Omental fat pad (tissue), 4 donors: Measurements from ENCODE around the gene MYO16. TPM values are rescaled to one million over a fixed set of nuclear protein-coding genes. Genes with fewer than 3 reads are reported as not detected.

ENCODE experiments used
- ATAC-seq: fragments of 150-250 bp; one replicate; pipeline ENCODE4 v1.9.1; 2016; ENCODE audit warnings: mild to moderate bottlenecking, moderate library complexity; ENCODE audit not compliant: low FRiP score
- DNase-seq: peaks from one replicate; pipeline ENCODE4 v3.0.0-alpha.2; 2019; ENCODE audit warnings: low spot score
- total RNA-seq, 4 donors: library from RNA; depleted of rRNA; stranded (reverse); fragments of >200 nt; gene quantifications; one replicate each; pipeline ENCODE4 v1.1.0, GENCODE V29; 2016
- TF ChIP-seq, protein P1 (sequence below), 3 donors: fragments of 450-650 bp; IDR thresholded peaks; one replicate each; pipeline ENCODE4 v1.5.1; 2016 to 2017; ENCODE audit warnings: antibody characterized with exemption in 3 of 3, mild to moderate bottlenecking in 3 of 3, moderate library complexity in 2 of 3

The MYO16 gene
- total RNA-seq, 4 donors from 2014 or later: 0.48 to 1.9 (median 0.93) TPM; not detected in 1

DNA sequence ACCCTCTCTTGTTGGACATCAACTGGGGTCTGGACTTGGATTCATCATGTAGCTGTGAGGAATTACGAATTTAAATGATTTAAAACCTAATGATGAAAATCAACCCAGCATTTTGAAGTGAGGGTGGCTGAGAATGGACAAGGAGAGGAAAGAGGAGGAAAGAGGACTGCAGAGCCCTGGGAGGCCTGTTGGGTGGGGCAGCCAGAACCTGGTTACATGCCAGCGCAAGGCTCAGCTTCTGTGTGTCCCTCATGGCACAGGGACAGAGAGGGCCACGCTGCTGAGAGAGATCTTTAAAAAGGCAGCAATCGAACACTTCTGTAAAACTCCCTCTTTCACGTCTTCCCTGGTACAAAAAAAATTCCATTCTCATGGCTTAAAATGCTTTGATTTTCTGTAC, 292.7 kb downstream of the MYO16 start:
- DNase-seq: no peak
- TF ChIP-seq, protein P1, sequence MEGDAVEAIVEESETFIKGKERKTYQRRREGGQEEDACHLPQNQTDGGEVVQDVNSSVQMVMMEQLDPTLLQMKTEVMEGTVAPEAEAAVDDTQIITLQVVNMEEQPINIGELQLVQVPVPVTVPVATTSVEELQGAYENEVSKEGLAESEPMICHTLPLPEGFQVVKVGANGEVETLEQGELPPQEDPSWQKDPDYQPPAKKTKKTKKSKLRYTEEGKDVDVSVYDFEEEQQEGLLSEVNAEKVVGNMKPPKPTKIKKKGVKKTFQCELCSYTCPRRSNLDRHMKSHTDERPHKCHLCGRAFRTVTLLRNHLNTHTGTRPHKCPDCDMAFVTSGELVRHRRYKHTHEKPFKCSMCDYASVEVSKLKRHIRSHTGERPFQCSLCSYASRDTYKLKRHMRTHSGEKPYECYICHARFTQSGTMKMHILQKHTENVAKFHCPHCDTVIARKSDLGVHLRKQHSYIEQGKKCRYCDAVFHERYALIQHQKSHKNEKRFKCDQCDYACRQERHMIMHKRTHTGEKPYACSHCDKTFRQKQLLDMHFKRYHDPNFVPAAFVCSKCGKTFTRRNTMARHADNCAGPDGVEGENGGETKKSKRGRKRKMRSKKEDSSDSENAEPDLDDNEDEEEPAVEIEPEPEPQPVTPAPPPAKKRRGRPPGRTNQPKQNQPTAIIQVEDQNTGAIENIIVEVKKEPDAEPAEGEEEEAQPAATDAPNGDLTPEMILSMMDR (IDR thresholded peaks at IDR 0.05): no peak
- no peak for ATAC-seq

DNA sequence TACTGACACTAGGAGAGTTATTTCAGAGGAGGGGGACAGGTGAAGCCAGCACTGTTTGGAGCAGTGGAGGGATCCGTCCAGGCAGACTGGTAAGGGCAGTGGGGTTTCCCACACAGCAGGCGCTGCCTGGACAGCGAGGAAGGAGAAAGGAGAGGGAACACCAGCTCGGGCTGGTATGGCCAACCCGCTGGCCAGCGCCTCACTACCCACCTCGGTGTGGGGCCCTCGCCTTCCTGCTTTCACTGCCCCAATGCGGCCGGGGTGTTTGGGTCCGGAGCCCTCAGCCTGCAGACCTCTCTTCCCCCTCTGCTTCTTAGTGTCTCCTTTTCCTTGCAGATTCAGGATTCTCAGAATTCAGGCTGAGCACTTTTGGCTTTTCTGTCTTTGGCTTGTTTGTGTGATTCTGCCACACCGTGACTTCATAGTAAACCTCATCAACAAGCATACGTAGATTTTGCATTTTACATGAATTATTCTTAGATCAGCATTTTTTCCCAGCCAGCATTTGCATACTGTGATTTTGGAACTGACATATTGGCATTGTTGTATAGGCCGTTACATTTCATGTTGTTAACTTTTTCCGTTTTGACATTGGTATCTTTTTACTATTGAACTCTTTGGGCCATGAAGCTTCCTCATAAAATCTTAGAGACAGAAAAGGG, 294.1 kb downstream of the MYO16 start:
- TF ChIP-seq, protein P1 (IDR thresholded peaks at IDR 0.05): no peak
- ATAC-seq (no peak), DNase-seq (no peak)

DNA sequence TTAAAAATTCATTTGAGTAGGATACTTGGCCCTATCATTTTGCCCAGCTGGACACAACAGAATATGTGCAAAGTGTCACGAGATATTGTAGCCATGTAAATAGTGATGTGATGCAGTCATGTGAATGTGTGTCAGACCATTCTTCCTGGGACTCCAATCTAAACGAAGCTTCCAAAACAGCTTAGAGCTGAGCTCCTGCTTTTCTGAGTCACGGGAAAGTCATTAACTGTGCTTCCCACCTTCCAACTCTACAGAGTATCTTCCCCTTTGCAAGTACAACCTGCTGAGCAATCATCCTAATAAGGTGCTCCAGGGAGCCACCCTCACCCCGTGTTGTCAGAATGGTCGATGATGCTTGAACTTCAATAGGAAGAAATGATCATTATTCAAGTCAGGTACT, 294.7 kb downstream of the MYO16 start:
- ATAC-seq: no peak
- TF ChIP-seq, protein P1 (IDR thresholded peaks at IDR 0.05): no peak
- no peak for DNase-seq

DNA sequence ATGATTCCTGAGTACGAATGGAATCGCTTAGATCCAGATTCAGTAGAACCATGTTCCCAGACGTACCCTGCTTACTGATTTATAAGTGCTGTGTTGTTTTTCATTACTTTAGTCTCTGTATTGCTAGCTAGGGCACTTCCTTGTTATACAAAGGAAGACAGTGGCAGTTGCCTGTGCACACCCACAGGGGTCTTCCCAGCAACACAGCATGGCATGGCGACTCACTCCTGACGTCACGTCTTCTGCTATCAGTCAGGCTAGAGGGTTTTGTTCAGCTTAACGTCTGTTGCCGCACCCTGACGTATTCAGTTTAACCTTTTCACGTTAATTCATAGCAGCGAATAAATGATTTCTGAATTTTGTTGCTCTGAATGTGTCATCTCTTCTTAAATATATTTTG, 295.1 kb downstream of the MYO16 start:
- ATAC-seq (no peak), DNase-seq (no peak)
- TF ChIP-seq, protein P1 (IDR thresholded peaks at IDR 0.05): no peak

DNA sequence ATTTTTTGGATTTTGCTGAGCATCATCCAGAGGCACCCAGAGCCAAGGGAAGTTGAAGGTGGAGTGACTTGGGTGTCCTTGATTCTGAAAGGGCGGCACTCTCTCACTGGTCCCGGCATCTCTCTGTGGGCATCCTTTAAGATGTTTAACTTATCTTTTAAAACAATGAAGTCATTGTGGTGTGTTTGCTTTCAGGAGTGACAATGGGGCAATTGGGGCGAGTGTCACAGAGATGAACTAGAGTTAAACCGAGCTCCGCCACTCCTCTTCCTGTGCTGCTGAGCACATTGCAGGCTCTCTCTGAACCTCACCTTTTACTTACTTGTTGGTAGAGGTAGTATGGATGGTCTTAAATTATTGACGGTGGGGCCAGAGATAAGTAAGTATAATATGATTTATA, 295.7 kb downstream of the MYO16 start:
- no peak for DNase-seq
- ATAC-seq: no peak
- TF ChIP-seq, protein P1 (IDR thresholded peaks at IDR 0.05): no peak

DNA sequence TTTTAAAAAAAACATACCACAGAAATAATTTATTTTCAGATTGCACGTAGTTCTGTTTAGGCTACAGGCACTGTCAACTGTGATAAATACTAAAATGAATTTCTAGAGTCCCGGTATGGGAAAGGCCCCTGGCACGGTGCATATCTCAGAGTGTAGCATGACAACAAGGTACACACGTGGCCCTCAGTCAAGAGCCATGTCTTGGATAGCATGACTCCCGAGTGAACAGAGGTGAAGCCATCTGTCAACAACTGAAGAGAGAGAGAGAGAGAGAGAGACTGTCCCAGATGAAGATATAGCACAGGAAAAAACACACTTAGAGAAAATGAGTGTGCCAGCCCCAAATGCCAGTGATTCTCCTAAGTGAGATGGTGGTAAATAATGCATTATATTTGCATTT, 297.5 kb downstream of the MYO16 start:
- TF ChIP-seq, protein P1 (IDR thresholded peaks at IDR 0.05): no peak
- no peak for ATAC-seq
- DNase-seq: no peak

DNA sequence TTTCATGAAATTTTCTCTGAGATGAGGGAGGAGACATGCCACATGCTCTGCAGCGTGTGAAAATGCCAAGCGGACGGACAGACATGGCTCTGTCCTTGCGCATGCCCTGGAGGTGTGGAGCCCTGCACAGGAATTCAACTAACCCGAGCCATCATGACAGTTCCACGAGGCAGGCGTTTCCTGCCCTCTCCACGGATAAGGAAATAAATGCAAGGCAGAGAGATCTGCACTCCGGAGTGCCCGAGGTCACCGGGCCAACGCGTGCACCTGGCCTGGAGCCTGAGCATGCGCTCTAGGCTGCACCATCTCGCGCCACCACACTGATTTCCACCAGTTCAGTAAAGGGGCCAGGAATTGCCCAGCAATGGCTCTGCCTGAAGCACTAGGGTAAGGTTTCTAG, 298.2 kb downstream of the MYO16 start:
- ATAC-seq (no peak), DNase-seq (no peak)
- TF ChIP-seq, protein P1 (IDR thresholded peaks at IDR 0.05): no peak
